ENCODE results near the gene MDC1. TPM values are rescaled to one million over a fixed set of nuclear protein-coding genes. Genes with fewer than 3 reads are reported as not detected.
A peak's percentile ranks its signal among the peaks of the same experiment; 100 is the strongest.
"Not testable (repeated sequence)": the region's sequence is repeated elsewhere in the genome, so short reads cannot be mapped to it uniquely, and the experiment has no call there.

Gene MDC1
- total RNA-seq, 4 donors from 2014 or later, result 2.4 to 7.4 (median 7.0) TPM

DNA sequence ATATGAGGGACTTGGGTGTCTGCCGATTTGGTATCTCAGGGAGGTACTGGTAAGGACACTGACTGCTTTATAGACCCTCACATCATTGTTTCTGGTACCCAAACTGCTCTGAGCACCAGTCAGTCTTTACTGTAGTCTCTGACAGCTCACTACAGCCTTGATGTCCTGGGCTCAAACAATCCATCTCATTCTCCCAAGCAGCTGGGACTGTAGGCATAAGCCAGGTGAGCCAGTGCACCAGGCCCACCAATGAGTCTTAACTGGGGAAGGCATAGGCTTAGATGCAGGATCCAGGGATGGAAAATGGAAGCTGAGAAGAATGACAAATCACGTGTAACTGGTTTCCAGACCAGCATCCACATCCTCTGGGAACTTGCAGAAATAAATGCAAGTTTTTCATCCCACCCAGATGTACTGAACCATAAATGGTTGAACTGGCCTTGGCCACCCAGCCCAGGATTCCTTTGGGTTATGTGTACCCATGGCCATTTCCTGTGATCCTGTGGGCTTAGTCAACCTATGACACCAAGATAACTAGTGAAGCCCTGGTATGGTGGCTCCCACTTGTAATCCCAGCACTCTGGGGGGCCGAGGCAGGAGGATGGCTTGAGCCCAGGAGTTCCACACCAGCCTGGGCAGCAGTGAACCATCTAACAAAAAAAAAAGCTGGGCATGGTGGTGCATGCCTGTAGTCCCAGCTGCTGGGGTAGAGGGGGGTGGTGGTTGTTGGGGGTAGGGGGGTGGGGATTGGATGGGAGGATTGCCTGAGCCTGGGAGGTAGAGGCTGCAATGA, 8.8 kb upstream of the MDC1 start:
- 29 to 61% methylated on average over 2 of the region's 3 CpGs for WGBS, 2 donors
- DNase-seq, result no peak
- H3K9me3 ChIP-seq, result no peaks in the 10 kb centered on the region
- intact Hi-C loops (cut with DNase I), result no loop called here
- no peak overlapping the region for H3K4me3 ChIP-seq
- TF ChIP-seq POLR2A (IDR thresholded peaks at IDR 0.05) (no peak), CTCF (IDR thresholded peaks at IDR 0.05) (no peak)
- H3K27me3 ChIP-seq, result no peaks in the 10 kb centered on the region
- H3K36me3 ChIP-seq, result peaks cover 36 to 86% (median 55%) of the 10 kb centered on the region in 3 donors
- H3K27ac ChIP-seq, result peak overlapping the region; percentile 6 to 96 (median 29)
- peaks cover 25 to 74% (median 31%) of the 10 kb centered on the region in 3 donors for H3K4me1 ChIP-seq

DNA sequence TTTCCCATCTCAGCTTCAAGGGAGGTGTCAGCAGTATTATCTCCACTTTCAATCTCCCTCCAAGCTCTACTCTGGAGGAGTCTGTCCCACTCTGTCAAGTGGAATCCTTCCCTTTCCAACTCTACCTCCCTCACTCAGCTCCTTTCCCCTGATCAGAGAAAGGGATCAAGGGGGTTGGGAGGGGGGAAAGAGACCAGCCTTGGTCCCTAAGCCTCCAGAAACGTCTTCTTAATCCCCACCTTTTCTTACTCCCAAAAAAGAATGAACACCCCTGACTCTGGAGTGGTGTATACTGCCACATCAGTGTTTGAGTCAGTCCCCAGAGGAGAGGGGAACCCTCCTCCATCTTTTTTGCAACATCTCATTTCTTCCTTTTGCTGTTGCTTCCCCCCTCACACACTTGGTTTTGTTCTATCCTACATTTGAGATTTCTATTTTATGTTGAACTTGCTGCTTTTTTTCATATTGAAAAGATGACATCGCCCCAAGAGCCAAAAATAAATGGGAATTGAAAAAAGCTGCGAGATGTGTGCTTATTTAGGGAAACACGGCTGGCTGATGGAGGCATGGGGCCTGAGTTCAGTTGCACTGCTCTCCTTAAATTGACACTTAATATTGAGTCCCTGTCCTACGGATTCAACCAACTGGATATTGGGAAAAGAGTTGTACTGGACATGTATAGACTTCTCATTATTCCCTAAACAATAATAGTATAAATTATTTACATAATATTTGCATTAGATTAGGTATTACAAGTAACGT, 8.0 kb upstream of the MDC1 start:
- DNase-seq, result no peak
- intact Hi-C loops (cut with DNase I), result no loop called here

DNA sequence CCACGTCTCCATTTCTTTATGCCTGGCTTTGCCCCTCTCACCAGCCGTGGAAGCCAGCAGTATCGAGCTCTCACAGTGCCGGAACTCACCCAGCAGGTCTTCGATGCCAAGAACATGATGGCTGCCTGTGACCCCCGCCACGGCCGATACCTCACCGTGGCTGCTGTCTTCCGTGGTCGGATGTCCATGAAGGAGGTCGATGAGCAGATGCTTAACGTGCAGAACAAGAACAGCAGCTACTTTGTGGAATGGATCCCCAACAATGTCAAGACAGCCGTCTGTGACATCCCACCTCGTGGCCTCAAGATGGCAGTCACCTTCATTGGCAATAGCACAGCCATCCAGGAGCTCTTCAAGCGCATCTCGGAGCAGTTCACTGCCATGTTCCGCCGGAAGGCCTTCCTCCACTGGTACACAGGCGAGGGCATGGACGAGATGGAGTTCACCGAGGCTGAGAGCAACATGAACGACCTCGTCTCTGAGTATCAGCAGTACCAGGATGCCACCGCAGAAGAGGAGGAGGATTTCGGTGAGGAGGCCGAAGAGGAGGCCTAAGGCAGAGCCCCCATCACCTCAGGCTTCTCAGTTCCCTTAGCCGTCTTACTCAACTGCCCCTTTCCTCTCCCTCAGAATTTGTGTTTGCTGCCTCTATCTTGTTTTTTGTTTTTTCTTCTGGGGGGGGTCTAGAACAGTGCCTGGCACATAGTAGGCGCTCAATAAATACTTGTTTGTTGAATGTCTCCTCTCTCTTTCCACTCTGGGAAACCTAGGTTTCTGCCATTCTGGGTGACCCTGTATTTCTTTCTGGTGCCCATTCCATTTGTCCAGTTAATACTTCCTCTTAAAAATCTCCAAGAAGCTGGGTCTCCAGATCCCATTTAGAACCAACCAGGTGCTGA, 7.0 kb upstream of the MDC1 start:
- H3K27me3 ChIP-seq; intact Hi-C loops (cut with DNase I); H3K9me3 ChIP-seq; H3K4me3 ChIP-seq; DNase-seq: not testable (repeated sequence)
- Histone ChIP-seq H3K4me1 (peaks cover 26 to 78% (median 31%) of the 10 kb centered on the region in 3 donors), H3K27ac (peak overlapping the region; percentile 24 to 96 (median 34)), H3K36me3 (peaks cover 25 to 68% (median 41%) of the 10 kb centered on the region in 3 donors)
- TF ChIP-seq CTCF (IDR thresholded peaks at IDR 0.05), result peak in 1 of 6 experiments; percentile 11
- 29 to 41% methylated on average over 5 to 13 of the region's 29 CpGs for WGBS, 2 donors

More for the DNA sequence above, 8.0 kb upstream of the MDC1 start:
- TF ChIP-seq POLR2A (IDR thresholded peaks at IDR 0.05) (no peak), CTCF (IDR thresholded peaks at IDR 0.05) (no peak)
- WGBS, 2 donors, result 29 to 41% methylated on average over 6 of the region's 6 CpGs
- Histone ChIP-seq H3K4me1 (peaks cover 20 to 70% (median 31%) of the 10 kb centered on the region in 3 donors), H3K27ac (peak overlapping the region in 3 of 4 donors; percentile 34 to 96 (median 40)), H3K27me3 (no peaks in the 10 kb centered on the region), H3K9me3 (no peaks in the 10 kb centered on the region), H3K4me3 (no peak overlapping the region), H3K36me3 (peaks cover 30 to 78% (median 48%) of the 10 kb centered on the region in 3 donors)

- DNase-seq; intact Hi-C loops (cut with DNase I); H3K27me3 ChIP-seq; H3K9me3 ChIP-seq: not testable (repeated sequence)
- peaks cover 34 to 86% (median 35%) of the 10 kb centered on the region in 3 donors for H3K4me1 ChIP-seq
- H3K27ac ChIP-seq, result peak overlapping the region; percentile 24 to 96 (median 94)
- peaks cover 25 to 60% (median 41%) of the 10 kb centered on the region in 3 donors for H3K36me3 ChIP-seq
- H3K4me3 ChIP-seq, result peak overlapping the region in 1 of 4 donors; percentile 72
- WGBS, 2 donors, result 33 to 42% methylated on average over 8 to 16 of the region's 16 CpGs
These were observed 6.2 kb upstream of the MDC1 start for GRCh38 chr6:30723159-30723842.

Data from esophagus squamous epithelium (tissue), 5 donors.